ENCODE results near the gene MCTP2.

Gene MCTP2

GRCh38 chr15:94198633-94199032 lies 32.7 kb upstream of the MCTP2 start:
- H3K27ac ChIP-seq (replicated peaks), result no peak overlapping the region
- H3K4me3 ChIP-seq (replicated peaks; ENCODE audit: insufficient read depth, low read length), result no peak overlapping the region
- no peak for DNase-seq (ENCODE audit: low read depth in 1 of 2, low spot score in 1 of 2)
- no peaks in the 10 kb centered on the region for H3K27me3 ChIP-seq (ENCODE audit: insufficient read depth, poor library complexity, severe bottlenecking)
- no peak for TF ChIP-seq GABPA (IDR thresholded peaks at IDR 0.05; ENCODE audit: low read depth)
- TF ChIP-seq REST (IDR thresholded peaks at IDR 0.05; ENCODE audit: insufficient replicate concordance, low read depth), result no peak
- TF ChIP-seq POLR2AphosphoS5 (IDR thresholded peaks at IDR 0.05; ENCODE audit: low read depth), result no peak
- TF ChIP-seq SPI1 (IDR thresholded peaks at IDR 0.05; ENCODE audit: borderline replicate concordance, low read depth), result no peak
- no peak for TF ChIP-seq CTCF (IDR thresholded peaks at IDR 0.05; ENCODE audit: insufficient read depth, low read length)

- no peaks in the 10 kb centered on the region for H3K27me3 ChIP-seq (ENCODE audit: insufficient read depth, poor library complexity, severe bottlenecking)
- H3K27ac ChIP-seq (replicated peaks), result no peak overlapping the region
- DNase-seq (ENCODE audit: low read depth in 1 of 2, low spot score in 1 of 2), result no peak
- TF ChIP-seq CTCF (IDR thresholded peaks at IDR 0.05; ENCODE audit: insufficient read depth, low read length) (no peak), SPI1 (IDR thresholded peaks at IDR 0.05; ENCODE audit: borderline replicate concordance, low read depth) (no peak), POLR2AphosphoS5 (IDR thresholded peaks at IDR 0.05; ENCODE audit: low read depth) (no peak), REST (IDR thresholded peaks at IDR 0.05; ENCODE audit: insufficient replicate concordance, low read depth) (no peak), GABPA (IDR thresholded peaks at IDR 0.05; ENCODE audit: low read depth) (no peak)
- no peak overlapping the region for H3K4me3 ChIP-seq (replicated peaks; ENCODE audit: insufficient read depth, low read length)
These were observed 31.6 kb upstream of the MCTP2 start for GRCh38 chr15:94199725-94200124.

- H3K27me3 ChIP-seq (ENCODE audit: insufficient read depth, poor library complexity, severe bottlenecking), result no peaks in the 10 kb centered on the region
- H3K4me3 ChIP-seq (replicated peaks; ENCODE audit: insufficient read depth, low read length), result no peak overlapping the region
- DNase-seq (ENCODE audit: low read depth in 1 of 2, low spot score in 1 of 2), result no peak
- no peak overlapping the region for H3K27ac ChIP-seq (replicated peaks)
- TF ChIP-seq GABPA (IDR thresholded peaks at IDR 0.05; ENCODE audit: low read depth), result no peak
- TF ChIP-seq REST (IDR thresholded peaks at IDR 0.05; ENCODE audit: insufficient replicate concordance, low read depth), result no peak
- no peak for TF ChIP-seq SPI1 (IDR thresholded peaks at IDR 0.05; ENCODE audit: borderline replicate concordance, low read depth)
- no peak for TF ChIP-seq POLR2AphosphoS5 (IDR thresholded peaks at IDR 0.05; ENCODE audit: low read depth)
- no peak for TF ChIP-seq CTCF (IDR thresholded peaks at IDR 0.05; ENCODE audit: insufficient read depth, low read length)
These were observed 28.1 kb upstream of the MCTP2 start for GRCh38 chr15:94203306-94203705.
